Endothelial cell of umbilical vein (primary cell): ENCODE data around the gene ASB8. TPM values are rescaled to one million over a fixed set of nuclear protein-coding genes. Genes with fewer than 3 reads are reported as not detected.

Source experiments
- BruUV-seq: library from RNA; stranded (reverse); fragments of 400-500 nt; replicated peaks from 2 replicates; lab custom pipeline; 2021; lab: Mats Ljungman, UMichigan
- CTCF ChIA-PET: fragments of 300-600, 350-600 bp; sonication (Branson Sonifier 250); formaldehyde crosslinking; loops from one replicate; lab custom pipeline; 2021; ENCODE audit warnings: antibody characterized with exemption, inconsistent platforms; lab: Charles Lee
- POLR2A ChIA-PET: fragments of 300-600, 350-600 bp; sonication (Branson Sonifier 250); formaldehyde crosslinking; loops from one replicate; lab custom pipeline; 2021; ENCODE audit warnings: antibody characterized with exemption, inconsistent platforms; lab: Charles Lee
- DNase-seq: peaks from one replicate; pipeline ENCODE4 v3.0.0-alpha.2; 2011; ENCODE audit warnings: low read depth, low spot score
- FAIRE-seq: peaks from 2 replicates; lab custom pipeline; 2011; peaks lifted over from hg19 to GRCh38; lab: Jason Lieb, UNC
- H2AFZ ChIP-seq: 2 replicates; pipeline ENCODE4 v1.6.0; 2012; ENCODE audit warnings: low read depth, low read length, control low read depth, inconsistent platforms
- H3K27ac ChIP-seq: 2 replicates; pipeline ENCODE4 v1.5.1; 2011; ENCODE audit warnings: low read depth, mild to moderate bottlenecking, control low read depth, low read length, moderate library complexity; ENCODE audit not compliant: insufficient read depth
- H3K27me3 ChIP-seq, 2 experiments: 2 replicates each; pipeline versions ENCODE4 v1.6.0 to v1.6.1; 2011; ENCODE audit warnings: low read length in 2 of 2, mixed read lengths in 1 of 2; ENCODE audit not compliant: control insufficient read depth in 2 of 2, insufficient read depth in 2 of 2
- H3K36me3 ChIP-seq, 2 experiments: 2 replicates in 1 of 2; 3 replicates in 1 of 2; pipeline ENCODE4 v1.5.1; 2011; ENCODE audit warnings: low read length in 2 of 2, mild to moderate bottlenecking in 1 of 2, moderate library complexity in 1 of 2; ENCODE audit not compliant: control insufficient read depth in 2 of 2, insufficient read depth in 2 of 2; ENCODE audit errors: extremely low read depth in 1 of 2
- H3K4me1 ChIP-seq: 3 replicates; pipeline ENCODE4 v1.5.1; 2011; ENCODE audit warnings: mild to moderate bottlenecking, low read length; ENCODE audit not compliant: control insufficient read depth, insufficient read depth; ENCODE audit errors: extremely low read depth
- H3K4me2 ChIP-seq: 2 replicates; pipeline ENCODE4 v1.6.1; 2011; ENCODE audit warnings: low read length, control low read depth, mixed read lengths; ENCODE audit not compliant: insufficient read depth
- H3K4me3 ChIP-seq, 3 experiments: fragments of 200-600 bp in 1 of 3; sonication (generic), shearing (Covaris generic) in 1 of 3; replicated peaks in 1 of 3; 2 replicates each; pipeline ENCODE4 v1.5.1; 2011 to 2016; ENCODE audit warnings: control low read depth in 3 of 3, low read length in 3 of 3, mild to moderate bottlenecking in 2 of 3, inconsistent platforms in 1 of 3, low read depth in 1 of 3, moderate library complexity in 1 of 3; ENCODE audit not compliant: insufficient read depth in 1 of 3
- H3K79me2 ChIP-seq: 2 replicates; pipeline ENCODE4 v1.6.0; 2012; ENCODE audit warnings: low read length, inconsistent platforms; ENCODE audit not compliant: control insufficient read depth, insufficient read depth
- H3K9ac ChIP-seq: replicated peaks from 2 replicates; pipeline ENCODE3; 2011; ENCODE audit warnings: low read length, control low read depth; ENCODE audit not compliant: insufficient read depth; ENCODE audit errors: extremely low read depth
- H3K9me1 ChIP-seq: replicated peaks from 3 replicates; pipeline ENCODE4 v1.6.0; 2011; ENCODE audit warnings: mild to moderate bottlenecking, low read length; ENCODE audit not compliant: control insufficient read depth, insufficient read depth; ENCODE audit errors: extremely low read depth
- H3K9me3 ChIP-seq: replicated peaks from 2 replicates; pipeline ENCODE4 v1.5.1; 2012; ENCODE audit warnings: low read length, inconsistent platforms; ENCODE audit not compliant: control insufficient read depth, insufficient read depth
- H4K20me1 ChIP-seq: replicated peaks from 2 replicates; pipeline ENCODE3; 2011; ENCODE audit warnings: mild to moderate bottlenecking, low read length; ENCODE audit not compliant: control insufficient read depth, insufficient read depth; ENCODE audit errors: extremely low read depth
- EZH2 ChIP-seq: IDR thresholded peaks from 2 replicates; pipeline ENCODE4 v1.6.1; 2012; ENCODE audit warnings: borderline replicate concordance, low read depth, mild to moderate bottlenecking, moderate library complexity, low read length, inconsistent platforms; ENCODE audit not compliant: severe bottlenecking
- FOS ChIP-seq: IDR thresholded peaks from 2 replicates; pipeline ENCODE4 v1.6.1; 2011; ENCODE audit warnings: mild to moderate bottlenecking, low read length, moderate library complexity, borderline replicate concordance; ENCODE audit not compliant: insufficient read depth
- GATA2 ChIP-seq: IDR thresholded peaks from 2 replicates; pipeline ENCODE4 v1.7.0; 2011; ENCODE audit warnings: low read depth, mild to moderate bottlenecking, moderate library complexity, mixed read lengths, low read length; ENCODE audit not compliant: insufficient read length, insufficient read depth
- JUN ChIP-seq: IDR thresholded peaks from 2 replicates; pipeline ENCODE4 v1.6.1; 2011; ENCODE audit warnings: borderline replicate concordance, low read depth; ENCODE audit not compliant: insufficient read length, insufficient read depth
- MYC ChIP-seq: IDR thresholded peaks from one replicate; pipeline ENCODE4 v1.6.1; 2011; ENCODE audit warnings: mild to moderate bottlenecking, low read depth, low read length
- POLR2A ChIP-seq: IDR thresholded peaks from 2 replicates; pipeline ENCODE4 v1.6.1; 2012; ENCODE audit warnings: low read depth, mild to moderate bottlenecking, control low read depth, low read length
- POLR2AphosphoS5 ChIP-seq: IDR thresholded peaks from 2 replicates; pipeline ENCODE4 v1.6.1; 2012; ENCODE audit warnings: low read depth, mild to moderate bottlenecking, control low read depth, low read length, moderate library complexity; ENCODE audit not compliant: insufficient read depth
- dilution Hi-C: fragments of 300-500 bp; cut with MboI; formaldehyde crosslinking; loops from one replicate; pipeline ENCODE4 v1.15.0; 2019; ENCODE audit warnings: low sequenced_read_pairs; ENCODE audit not compliant: extremely low pct_ligation_motif_present
- intact Hi-C: fragments of 100-400 bp; cut with micrococcal nuclease; formaldehyde crosslinking; loops from one replicate; pipeline ENCODE4 v1.10.0; 2022
- polyA plus RNA-seq, 4 experiments: library from polyadenylated mRNA; depleted of rRNA in 3 of 4; stranded (reverse) in 3 of 4; unstranded in 1 of 4; fragments of >200 nt; gene quantifications; 2 replicates each; pipeline versions ENCODE4 v1.2.1 to v1.2.3, GENCODE V29; 2011 to 2012; ENCODE audit warnings: missing spikeins in 1 of 4
- total RNA-seq: library from RNA; stranded (reverse); gene quantifications from 2 replicates; pipeline ENCODE4 v1.2.3, GENCODE V29; 2021
- TF ChIP-seq, protein P1 (sequence below): IDR thresholded peaks from 2 replicates; pipeline ENCODE4 v1.6.1; 2011; ENCODE audit not compliant: insufficient read depth, insufficient read length
- TF ChIP-seq, protein P2 (sequence below), 2 donors: IDR thresholded peaks; 1 replicate in 1 of 2; 2 replicates in 1 of 2; pipeline ENCODE4 v1.5.1; 2011; ENCODE audit warnings: low read length in 2 of 2, mild to moderate bottlenecking in 2 of 2, moderate library complexity in 2 of 2, control low read depth in 1 of 2, inconsistent platforms in 1 of 2, low read depth in 1 of 2; ENCODE audit not compliant: insufficient read depth in 1 of 2; ENCODE audit errors: extremely low read depth in 1 of 2

ASB8 gene
- total and polyA plus RNA-seq, 2 donors (not counting 3 experiments of a cell fraction or from before 2014, with no cell fraction given): 14.9 to 29.7 TPM

DNA sequence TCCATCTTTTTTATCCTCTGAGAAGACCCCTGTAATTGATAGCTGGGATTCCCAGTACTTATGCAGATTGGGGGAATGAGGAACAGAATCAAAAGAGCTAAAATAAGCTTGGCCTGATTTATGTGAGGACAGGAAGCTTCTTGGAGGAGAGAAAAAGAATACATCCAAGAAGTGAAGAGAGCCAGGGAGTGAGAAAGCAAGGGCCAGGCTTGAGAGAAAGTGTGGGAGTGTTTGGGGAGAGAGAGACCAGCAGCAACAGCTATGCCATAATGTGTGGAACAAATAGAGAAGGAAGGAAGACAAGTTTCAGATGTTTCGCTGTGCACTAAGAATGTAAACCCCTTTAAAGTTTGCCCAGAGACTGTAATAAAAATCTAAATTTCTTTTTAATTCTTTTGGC, 22.2 kb upstream of the ASB8 start:
- no peak overlapping the region for H3K27ac ChIP-seq
- no peaks in the 10 kb centered on the region for H3K36me3 ChIP-seq
- no peak for TF ChIP-seq FOS
- TF ChIP-seq, protein P1, sequence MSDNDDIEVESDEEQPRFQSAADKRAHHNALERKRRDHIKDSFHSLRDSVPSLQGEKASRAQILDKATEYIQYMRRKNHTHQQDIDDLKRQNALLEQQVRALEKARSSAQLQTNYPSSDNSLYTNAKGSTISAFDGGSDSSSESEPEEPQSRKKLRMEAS: no peak
- TF ChIP-seq, protein P2, sequence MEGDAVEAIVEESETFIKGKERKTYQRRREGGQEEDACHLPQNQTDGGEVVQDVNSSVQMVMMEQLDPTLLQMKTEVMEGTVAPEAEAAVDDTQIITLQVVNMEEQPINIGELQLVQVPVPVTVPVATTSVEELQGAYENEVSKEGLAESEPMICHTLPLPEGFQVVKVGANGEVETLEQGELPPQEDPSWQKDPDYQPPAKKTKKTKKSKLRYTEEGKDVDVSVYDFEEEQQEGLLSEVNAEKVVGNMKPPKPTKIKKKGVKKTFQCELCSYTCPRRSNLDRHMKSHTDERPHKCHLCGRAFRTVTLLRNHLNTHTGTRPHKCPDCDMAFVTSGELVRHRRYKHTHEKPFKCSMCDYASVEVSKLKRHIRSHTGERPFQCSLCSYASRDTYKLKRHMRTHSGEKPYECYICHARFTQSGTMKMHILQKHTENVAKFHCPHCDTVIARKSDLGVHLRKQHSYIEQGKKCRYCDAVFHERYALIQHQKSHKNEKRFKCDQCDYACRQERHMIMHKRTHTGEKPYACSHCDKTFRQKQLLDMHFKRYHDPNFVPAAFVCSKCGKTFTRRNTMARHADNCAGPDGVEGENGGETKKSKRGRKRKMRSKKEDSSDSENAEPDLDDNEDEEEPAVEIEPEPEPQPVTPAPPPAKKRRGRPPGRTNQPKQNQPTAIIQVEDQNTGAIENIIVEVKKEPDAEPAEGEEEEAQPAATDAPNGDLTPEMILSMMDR (IDR thresholded peaks at IDR 0.05; ENCODE audit: extremely low read depth in 1 of 2, insufficient read depth in 1 of 2, low read depth in 1 of 2, low read length in 2 of 2): no peak
- no peak for TF ChIP-seq JUN
- no peak for TF ChIP-seq POLR2AphosphoS5
- TF ChIP-seq MYC: no peak
- TF ChIP-seq GATA2: no peak
- no peak for TF ChIP-seq POLR2A
- no peak for TF ChIP-seq EZH2
- H3K9ac ChIP-seq: no peak overlapping the region
- DNase-seq (no peak), FAIRE-seq (no peak)
- no peaks in the 10 kb centered on the region for H4K20me1 ChIP-seq
- BruUV-seq: no TSS peak
- no peak overlapping the region for H3K4me2 ChIP-seq
- dilution Hi-C loops (no loop called here), intact Hi-C loops (no loop called here)
- POLR2A ChIA-PET: no interaction called here
- H3K9me3 ChIP-seq: no peaks in the 10 kb centered on the region
- no peak overlapping the region for H3K4me3 ChIP-seq
- H3K4me1 ChIP-seq: no peaks in the 10 kb centered on the region
- H3K9me1 ChIP-seq: no peaks in the 10 kb centered on the region
- no peak overlapping the region for H2AFZ ChIP-seq
- no peaks in the 10 kb centered on the region for H3K79me2 ChIP-seq
- CTCF ChIA-PET: interaction anchor here (1.0 to 3.1 kb wide), 5 partner anchors 8 to 439 kb away, joined by 3 to 12 read pairs (median 4); no protein-coding TSS in a partner anchor
- H3K27me3 ChIP-seq: peaks cover 55 to 59% of the 10 kb centered on the region in 2 experiments
